ENCODE results near the gene MYH8. TPM values are rescaled to one million over a fixed set of nuclear protein-coding genes. Genes with fewer than 3 reads are reported as not detected.

The MYH8 gene
- total RNA-seq, 1 donor from 2014 or later, result not detected

DNA sequence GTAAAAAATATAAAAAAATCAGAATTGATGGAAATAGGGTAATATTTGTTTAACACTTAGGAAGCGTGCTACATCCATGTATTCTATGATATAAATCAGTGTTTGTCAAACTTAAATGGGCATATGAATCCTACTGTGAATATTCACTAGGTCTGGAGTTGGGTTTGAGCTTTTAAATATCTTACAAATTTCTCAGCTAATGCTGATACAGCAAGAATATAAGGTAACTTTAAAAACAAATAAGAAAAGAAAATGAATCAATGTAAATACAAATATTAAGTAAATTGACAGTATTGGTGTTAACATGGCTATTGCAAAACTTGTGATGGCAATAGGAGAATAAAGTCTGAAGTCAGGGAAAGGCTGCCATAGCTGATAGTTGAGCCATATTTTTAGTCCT, 52.5 kb downstream of the MYH8 start:
- DNase-seq (ENCODE audit: low read depth), result no peak
- H3K4me3 ChIP-seq (ENCODE audit: low read depth, low read length), result no peak overlapping the region
- TF ChIP-seq, protein P1, sequence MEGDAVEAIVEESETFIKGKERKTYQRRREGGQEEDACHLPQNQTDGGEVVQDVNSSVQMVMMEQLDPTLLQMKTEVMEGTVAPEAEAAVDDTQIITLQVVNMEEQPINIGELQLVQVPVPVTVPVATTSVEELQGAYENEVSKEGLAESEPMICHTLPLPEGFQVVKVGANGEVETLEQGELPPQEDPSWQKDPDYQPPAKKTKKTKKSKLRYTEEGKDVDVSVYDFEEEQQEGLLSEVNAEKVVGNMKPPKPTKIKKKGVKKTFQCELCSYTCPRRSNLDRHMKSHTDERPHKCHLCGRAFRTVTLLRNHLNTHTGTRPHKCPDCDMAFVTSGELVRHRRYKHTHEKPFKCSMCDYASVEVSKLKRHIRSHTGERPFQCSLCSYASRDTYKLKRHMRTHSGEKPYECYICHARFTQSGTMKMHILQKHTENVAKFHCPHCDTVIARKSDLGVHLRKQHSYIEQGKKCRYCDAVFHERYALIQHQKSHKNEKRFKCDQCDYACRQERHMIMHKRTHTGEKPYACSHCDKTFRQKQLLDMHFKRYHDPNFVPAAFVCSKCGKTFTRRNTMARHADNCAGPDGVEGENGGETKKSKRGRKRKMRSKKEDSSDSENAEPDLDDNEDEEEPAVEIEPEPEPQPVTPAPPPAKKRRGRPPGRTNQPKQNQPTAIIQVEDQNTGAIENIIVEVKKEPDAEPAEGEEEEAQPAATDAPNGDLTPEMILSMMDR (conservative IDR thresholded peaks at IDR 0.05; ENCODE audit: low read depth, low read length), result no peak

DNA sequence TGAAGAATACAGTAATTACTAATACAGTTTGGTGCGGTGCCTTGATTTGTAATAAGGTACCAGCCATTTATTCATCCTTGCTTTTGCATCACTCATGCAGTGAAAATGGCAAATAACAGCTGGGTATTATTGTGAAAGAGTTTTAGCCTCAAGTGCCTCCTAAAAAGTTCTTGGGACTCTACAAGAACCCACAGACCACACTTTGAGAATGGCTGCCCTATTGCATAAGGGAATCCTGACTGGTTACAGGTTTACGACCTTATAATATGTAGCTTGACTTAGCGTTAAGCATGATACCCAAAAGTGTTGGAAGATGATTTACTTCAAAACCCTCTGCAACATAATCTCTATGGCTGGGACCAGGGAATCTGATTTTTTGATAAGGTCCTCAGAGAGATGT, 53.2 kb downstream of the MYH8 start:
- DNase-seq (ENCODE audit: low read depth), result no peak
- no peak overlapping the region for H3K4me3 ChIP-seq (ENCODE audit: low read depth, low read length)
- TF ChIP-seq, protein P1 (conservative IDR thresholded peaks at IDR 0.05; ENCODE audit: low read depth, low read length), result no peak

DNA sequence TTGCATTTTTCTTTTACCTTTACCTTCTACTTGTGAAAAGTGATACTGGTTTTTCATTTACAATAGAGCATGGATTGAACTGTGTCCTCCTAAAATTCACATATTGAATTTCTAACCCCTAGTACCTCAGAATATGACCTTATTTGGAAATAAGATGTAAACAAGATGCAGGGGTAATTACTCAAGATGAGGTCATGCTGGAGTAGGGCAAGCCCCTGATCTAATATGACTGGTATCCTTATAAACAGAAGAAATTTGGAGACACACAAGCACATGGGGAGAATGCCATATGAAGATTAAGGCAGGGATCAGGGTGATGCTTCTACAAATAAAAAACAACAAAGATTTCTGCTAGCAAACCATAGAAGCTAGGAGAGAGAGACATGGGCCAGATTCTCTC, 61.2 kb downstream of the MYH8 start:
- H3K4me3 ChIP-seq (ENCODE audit: low read depth, low read length), result no peak overlapping the region
- TF ChIP-seq, protein P1 (conservative IDR thresholded peaks at IDR 0.05; ENCODE audit: low read depth, low read length), result no peak
- no peak for DNase-seq (ENCODE audit: low read depth)

DNA sequence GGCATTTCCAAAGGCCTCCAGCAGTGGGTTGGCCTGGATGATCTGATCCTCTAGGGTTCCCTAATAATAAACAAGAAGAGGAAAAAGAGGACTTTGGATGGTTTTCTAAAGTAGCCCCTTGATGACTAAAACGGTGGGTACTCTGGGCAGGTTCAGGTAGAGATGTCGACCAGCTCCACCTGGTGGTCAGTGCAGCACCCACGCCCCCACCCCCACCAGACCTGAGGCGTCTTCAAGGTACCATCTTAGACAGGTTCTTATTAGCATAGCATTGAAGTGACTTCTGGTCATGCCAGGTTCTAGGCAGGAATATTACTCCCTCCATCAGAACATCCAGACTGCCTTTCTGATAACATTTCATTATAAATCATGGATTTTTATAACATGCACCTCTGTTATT, 64.0 kb downstream of the MYH8 start:
- H3K4me3 ChIP-seq (ENCODE audit: low read depth, low read length), result no peak overlapping the region
- TF ChIP-seq, protein P1 (conservative IDR thresholded peaks at IDR 0.05; ENCODE audit: low read depth, low read length), result peak; percentile 57
- DNase-seq (ENCODE audit: low read depth), result no peak

DNA sequence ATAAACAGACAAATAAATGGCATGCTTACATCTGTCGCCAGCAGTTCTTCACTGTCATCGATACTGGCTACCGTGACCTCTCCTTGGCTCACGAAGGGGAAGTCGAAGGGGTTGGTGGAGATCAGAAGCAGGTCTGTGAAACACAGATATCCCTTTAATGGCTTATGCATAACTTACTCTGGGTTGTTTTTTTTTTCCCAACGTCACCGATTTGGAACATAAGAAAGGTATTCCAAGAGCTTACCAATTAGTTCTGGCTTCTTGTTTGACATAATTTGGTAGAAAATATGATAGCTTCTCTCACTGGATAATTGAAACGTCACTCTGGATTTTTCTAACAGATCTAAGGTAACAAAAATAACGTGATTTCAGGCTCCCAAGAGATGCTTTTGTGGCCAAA, 67.1 kb downstream of the MYH8 start:
- no peak for DNase-seq (ENCODE audit: low read depth)
- TF ChIP-seq, protein P1 (conservative IDR thresholded peaks at IDR 0.05; ENCODE audit: low read depth, low read length), result no peak
- no peak overlapping the region for H3K4me3 ChIP-seq (ENCODE audit: low read depth, low read length)

DNA sequence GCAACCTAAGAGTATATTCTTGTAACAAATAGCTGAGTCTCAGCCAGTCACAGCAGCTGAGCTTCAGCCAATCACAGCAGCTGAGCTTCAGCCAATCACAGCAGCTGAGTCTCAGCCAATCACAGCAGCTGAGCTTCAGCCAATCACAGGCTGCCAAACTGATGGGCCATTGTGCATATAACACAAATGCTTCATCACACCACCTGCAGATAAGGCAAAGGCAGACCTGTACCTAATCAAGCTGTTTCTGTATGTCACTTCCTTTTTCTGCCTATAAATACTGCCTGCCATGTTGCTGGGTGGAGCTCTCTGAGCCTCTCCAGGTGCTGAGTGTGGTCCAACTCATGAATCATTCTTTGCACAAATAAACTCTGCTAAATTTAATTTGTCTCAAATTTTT, 68.9 kb downstream of the MYH8 start:
- no peak overlapping the region for H3K4me3 ChIP-seq (ENCODE audit: low read depth, low read length)
- no peak for DNase-seq (ENCODE audit: low read depth)
- TF ChIP-seq, protein P1 (conservative IDR thresholded peaks at IDR 0.05; ENCODE audit: low read depth, low read length), result no peak

DNA sequence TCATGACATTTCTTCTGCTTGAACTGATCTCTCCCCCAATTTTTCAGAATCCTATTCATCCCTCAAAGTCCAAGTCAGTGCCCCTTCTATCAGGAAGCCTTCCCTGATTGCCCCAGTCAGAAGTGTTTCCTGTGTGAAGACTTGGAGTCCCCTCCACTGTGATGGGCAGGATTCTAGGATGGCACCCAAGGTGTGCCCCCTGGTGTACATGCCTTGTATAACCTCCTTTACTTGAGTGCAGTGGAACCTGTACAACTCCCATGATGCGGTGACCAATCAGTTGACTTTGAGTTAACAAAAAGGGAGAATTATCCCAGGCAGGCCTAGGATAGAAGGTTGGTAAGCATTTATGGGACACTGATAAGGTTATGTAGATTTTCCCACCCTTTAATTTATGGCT, 72.3 kb downstream of the MYH8 start:
- DNase-seq (ENCODE audit: low read depth), result no peak

More for the DNA sequence above, 72.3 kb downstream of the MYH8 start:
- H3K4me3 ChIP-seq (ENCODE audit: low read depth, low read length), result no peak overlapping the region
- TF ChIP-seq, protein P1 (conservative IDR thresholded peaks at IDR 0.05; ENCODE audit: low read depth, low read length), result no peak
